Endothelial cell of umbilical vein (primary cell): ENCODE results near the gene SIX4. TPM values are rescaled to one million over a fixed set of nuclear protein-coding genes. Genes with fewer than 3 reads are reported as not detected.

Source experiments
- BruUV-seq: library from RNA; stranded (reverse); fragments of 400-500 nt; replicated peaks from 2 replicates; lab custom pipeline; 2021; lab: Mats Ljungman, UMichigan
- CTCF ChIA-PET: fragments of 300-600, 350-600 bp; sonication (Branson Sonifier 250); formaldehyde crosslinking; loops from one replicate; lab custom pipeline; 2021; ENCODE audit warnings: antibody characterized with exemption, inconsistent platforms; lab: Charles Lee
- POLR2A ChIA-PET: fragments of 300-600, 350-600 bp; sonication (Branson Sonifier 250); formaldehyde crosslinking; loops from one replicate; lab custom pipeline; 2021; ENCODE audit warnings: antibody characterized with exemption, inconsistent platforms; lab: Charles Lee
- DNase-seq: peaks from one replicate; pipeline ENCODE4 v3.0.0-alpha.2; 2011; ENCODE audit warnings: low read depth, low spot score
- FAIRE-seq: peaks from 2 replicates; lab custom pipeline; 2011; peaks lifted over from hg19 to GRCh38; lab: Jason Lieb, UNC
- H2AFZ ChIP-seq: 2 replicates; pipeline ENCODE4 v1.6.0; 2012; ENCODE audit warnings: low read depth, low read length, control low read depth, inconsistent platforms
- H3K27ac ChIP-seq: 2 replicates; pipeline ENCODE4 v1.5.1; 2011; ENCODE audit warnings: low read depth, mild to moderate bottlenecking, control low read depth, low read length, moderate library complexity; ENCODE audit not compliant: insufficient read depth
- H3K27me3 ChIP-seq, 2 experiments: 2 replicates each; pipeline versions ENCODE4 v1.6.0 to v1.6.1; 2011; ENCODE audit warnings: low read length in 2 of 2, mixed read lengths in 1 of 2; ENCODE audit not compliant: control insufficient read depth in 2 of 2, insufficient read depth in 2 of 2
- H3K36me3 ChIP-seq, 2 experiments: 2 replicates in 1 of 2; 3 replicates in 1 of 2; pipeline ENCODE4 v1.5.1; 2011; ENCODE audit warnings: low read length in 2 of 2, mild to moderate bottlenecking in 1 of 2, moderate library complexity in 1 of 2; ENCODE audit not compliant: control insufficient read depth in 2 of 2, insufficient read depth in 2 of 2; ENCODE audit errors: extremely low read depth in 1 of 2
- H3K4me1 ChIP-seq: 3 replicates; pipeline ENCODE4 v1.5.1; 2011; ENCODE audit warnings: mild to moderate bottlenecking, low read length; ENCODE audit not compliant: control insufficient read depth, insufficient read depth; ENCODE audit errors: extremely low read depth
- H3K4me2 ChIP-seq: 2 replicates; pipeline ENCODE4 v1.6.1; 2011; ENCODE audit warnings: low read length, control low read depth, mixed read lengths; ENCODE audit not compliant: insufficient read depth
- H3K4me3 ChIP-seq, 3 experiments: fragments of 200-600 bp in 1 of 3; sonication (generic), shearing (Covaris generic) in 1 of 3; replicated peaks in 1 of 3; 2 replicates each; pipeline ENCODE4 v1.5.1; 2011 to 2016; ENCODE audit warnings: control low read depth in 3 of 3, low read length in 3 of 3, mild to moderate bottlenecking in 2 of 3, inconsistent platforms in 1 of 3, low read depth in 1 of 3, moderate library complexity in 1 of 3; ENCODE audit not compliant: insufficient read depth in 1 of 3
- H3K79me2 ChIP-seq: 2 replicates; pipeline ENCODE4 v1.6.0; 2012; ENCODE audit warnings: low read length, inconsistent platforms; ENCODE audit not compliant: control insufficient read depth, insufficient read depth
- H3K9ac ChIP-seq: replicated peaks from 2 replicates; pipeline ENCODE3; 2011; ENCODE audit warnings: low read length, control low read depth; ENCODE audit not compliant: insufficient read depth; ENCODE audit errors: extremely low read depth
- H3K9me1 ChIP-seq: replicated peaks from 3 replicates; pipeline ENCODE4 v1.6.0; 2011; ENCODE audit warnings: mild to moderate bottlenecking, low read length; ENCODE audit not compliant: control insufficient read depth, insufficient read depth; ENCODE audit errors: extremely low read depth
- H3K9me3 ChIP-seq: replicated peaks from 2 replicates; pipeline ENCODE4 v1.5.1; 2012; ENCODE audit warnings: low read length, inconsistent platforms; ENCODE audit not compliant: control insufficient read depth, insufficient read depth
- H4K20me1 ChIP-seq: replicated peaks from 2 replicates; pipeline ENCODE3; 2011; ENCODE audit warnings: mild to moderate bottlenecking, low read length; ENCODE audit not compliant: control insufficient read depth, insufficient read depth; ENCODE audit errors: extremely low read depth
- EZH2 ChIP-seq: IDR thresholded peaks from 2 replicates; pipeline ENCODE4 v1.6.1; 2012; ENCODE audit warnings: borderline replicate concordance, low read depth, mild to moderate bottlenecking, moderate library complexity, low read length, inconsistent platforms; ENCODE audit not compliant: severe bottlenecking
- FOS ChIP-seq: IDR thresholded peaks from 2 replicates; pipeline ENCODE4 v1.6.1; 2011; ENCODE audit warnings: mild to moderate bottlenecking, low read length, moderate library complexity, borderline replicate concordance; ENCODE audit not compliant: insufficient read depth
- GATA2 ChIP-seq: IDR thresholded peaks from 2 replicates; pipeline ENCODE4 v1.7.0; 2011; ENCODE audit warnings: low read depth, mild to moderate bottlenecking, moderate library complexity, mixed read lengths, low read length; ENCODE audit not compliant: insufficient read length, insufficient read depth
- JUN ChIP-seq: IDR thresholded peaks from 2 replicates; pipeline ENCODE4 v1.6.1; 2011; ENCODE audit warnings: borderline replicate concordance, low read depth; ENCODE audit not compliant: insufficient read length, insufficient read depth
- MAX ChIP-seq: IDR thresholded peaks from 2 replicates; pipeline ENCODE4 v1.6.1; 2011; ENCODE audit not compliant: insufficient read depth, insufficient read length
- MYC ChIP-seq: IDR thresholded peaks from one replicate; pipeline ENCODE4 v1.6.1; 2011; ENCODE audit warnings: mild to moderate bottlenecking, low read depth, low read length
- POLR2A ChIP-seq: IDR thresholded peaks from 2 replicates; pipeline ENCODE4 v1.6.1; 2012; ENCODE audit warnings: low read depth, mild to moderate bottlenecking, control low read depth, low read length
- POLR2AphosphoS5 ChIP-seq: IDR thresholded peaks from 2 replicates; pipeline ENCODE4 v1.6.1; 2012; ENCODE audit warnings: low read depth, mild to moderate bottlenecking, control low read depth, low read length, moderate library complexity; ENCODE audit not compliant: insufficient read depth
- dilution Hi-C: fragments of 300-500 bp; cut with MboI; formaldehyde crosslinking; loops from one replicate; pipeline ENCODE4 v1.15.0; 2019; ENCODE audit warnings: low sequenced_read_pairs; ENCODE audit not compliant: extremely low pct_ligation_motif_present
- intact Hi-C: fragments of 100-400 bp; cut with micrococcal nuclease; formaldehyde crosslinking; loops from one replicate; pipeline ENCODE4 v1.10.0; 2022
- polyA plus RNA-seq, 4 experiments: library from polyadenylated mRNA; depleted of rRNA in 3 of 4; stranded (reverse) in 3 of 4; unstranded in 1 of 4; fragments of >200 nt; gene quantifications; 2 replicates each; pipeline versions ENCODE4 v1.2.1 to v1.2.3, GENCODE V29; 2011 to 2012; ENCODE audit warnings: missing spikeins in 1 of 4
- total RNA-seq: library from RNA; stranded (reverse); gene quantifications from 2 replicates; pipeline ENCODE4 v1.2.3, GENCODE V29; 2021
- TF ChIP-seq, protein P1 (sequence below), 2 donors: IDR thresholded peaks; 1 replicate in 1 of 2; 2 replicates in 1 of 2; pipeline ENCODE4 v1.5.1; 2011; ENCODE audit warnings: low read length in 2 of 2, mild to moderate bottlenecking in 2 of 2, moderate library complexity in 2 of 2, control low read depth in 1 of 2, inconsistent platforms in 1 of 2, low read depth in 1 of 2; ENCODE audit not compliant: insufficient read depth in 1 of 2; ENCODE audit errors: extremely low read depth in 1 of 2

Gene SIX4
- total and polyA plus RNA-seq, 2 donors (not counting 3 experiments of a cell fraction or from before 2014, with no cell fraction given), result 1.8 to 4.7 TPM

DNA sequence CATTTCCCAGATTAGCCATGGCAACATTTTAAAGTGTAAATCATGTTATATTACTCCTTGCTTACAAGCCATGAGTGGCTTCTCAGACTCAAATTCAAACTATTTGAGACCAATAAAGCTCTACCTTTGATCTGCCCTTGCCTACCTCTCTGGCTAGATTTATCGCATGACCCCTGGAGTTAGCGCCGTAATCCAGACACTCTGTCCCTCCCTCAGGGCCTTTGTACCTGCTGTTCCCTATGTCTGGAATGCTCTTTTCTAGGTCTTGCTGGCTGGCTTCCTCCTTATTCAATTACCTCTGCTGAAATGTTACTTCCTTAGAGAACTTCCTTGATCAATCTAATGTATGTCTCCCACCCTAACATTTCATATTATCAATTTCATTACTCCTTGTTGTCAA lies 16.3 kb downstream of the SIX4 start:
- Histone ChIP-seq H3K27ac (no peak overlapping the region), H3K36me3 (no peaks in the 10 kb centered on the region), H3K9me3 (no peaks in the 10 kb centered on the region), H2AFZ (no peak overlapping the region), H3K4me3 (no peak overlapping the region), H4K20me1 (no peaks in the 10 kb centered on the region), H3K9me1 (no peaks in the 10 kb centered on the region), H3K4me2 (no peak overlapping the region), H3K79me2 (no peaks in the 10 kb centered on the region), H3K4me1 (no peaks in the 10 kb centered on the region), H3K9ac (no peak overlapping the region), H3K27me3 (no peaks in the 10 kb centered on the region)
- dilution Hi-C loops, result no loop called here
- TF ChIP-seq FOS (no peak), EZH2 (no peak), POLR2AphosphoS5 (no peak), GATA2 (no peak), JUN (no peak), MAX (no peak), MYC (no peak), POLR2A (no peak)
- TF ChIP-seq, protein P1, sequence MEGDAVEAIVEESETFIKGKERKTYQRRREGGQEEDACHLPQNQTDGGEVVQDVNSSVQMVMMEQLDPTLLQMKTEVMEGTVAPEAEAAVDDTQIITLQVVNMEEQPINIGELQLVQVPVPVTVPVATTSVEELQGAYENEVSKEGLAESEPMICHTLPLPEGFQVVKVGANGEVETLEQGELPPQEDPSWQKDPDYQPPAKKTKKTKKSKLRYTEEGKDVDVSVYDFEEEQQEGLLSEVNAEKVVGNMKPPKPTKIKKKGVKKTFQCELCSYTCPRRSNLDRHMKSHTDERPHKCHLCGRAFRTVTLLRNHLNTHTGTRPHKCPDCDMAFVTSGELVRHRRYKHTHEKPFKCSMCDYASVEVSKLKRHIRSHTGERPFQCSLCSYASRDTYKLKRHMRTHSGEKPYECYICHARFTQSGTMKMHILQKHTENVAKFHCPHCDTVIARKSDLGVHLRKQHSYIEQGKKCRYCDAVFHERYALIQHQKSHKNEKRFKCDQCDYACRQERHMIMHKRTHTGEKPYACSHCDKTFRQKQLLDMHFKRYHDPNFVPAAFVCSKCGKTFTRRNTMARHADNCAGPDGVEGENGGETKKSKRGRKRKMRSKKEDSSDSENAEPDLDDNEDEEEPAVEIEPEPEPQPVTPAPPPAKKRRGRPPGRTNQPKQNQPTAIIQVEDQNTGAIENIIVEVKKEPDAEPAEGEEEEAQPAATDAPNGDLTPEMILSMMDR (IDR thresholded peaks at IDR 0.05; ENCODE audit: extremely low read depth in 1 of 2, insufficient read depth in 1 of 2, low read depth in 1 of 2, low read length in 2 of 2), result no peak
- no TSS peak for BruUV-seq
- DNase-seq (no peak), FAIRE-seq (no peak)
- POLR2A ChIA-PET, result no interaction called here
- intact Hi-C loops, result no loop called here
- CTCF ChIA-PET, result no interaction called here
